Measurements from ENCODE around the gene PLS1.

PLS1 gene

GRCh38 chr3:142732066-142732465, 135.9 kb downstream of the PLS1 start:
- Histone ChIP-seq H3K4me3 (ENCODE audit: low read depth, low read length, poor library complexity, severe bottlenecking) (no peak overlapping the region), H4K20me1 (ENCODE audit: insufficient read depth, low read length) (no peaks in the 10 kb centered on the region), H3K9ac (ENCODE audit: low read length) (no peak overlapping the region), H3F3A (ENCODE audit: insufficient read depth, low read length) (no peaks in the 10 kb centered on the region), H3K27me3 (ENCODE audit: insufficient read depth, low read length) (no peaks in the 10 kb centered on the region), H3K4me1 (ENCODE audit: insufficient read depth, low read length, severe bottlenecking) (no peaks in the 10 kb centered on the region), H3K4me2 (ENCODE audit: low read length) (no peak overlapping the region), H3K9me3 (ENCODE audit: low read length) (no peaks in the 10 kb centered on the region), H3K9me2 (ENCODE audit: low read depth, low read length) (no peaks in the 10 kb centered on the region), H3K79me2 (ENCODE audit: insufficient read depth, low read length) (no peaks in the 10 kb centered on the region), H3K27ac (ENCODE audit: low read depth, low read length, poor library complexity, severe bottlenecking) (no peak overlapping the region), H3K36me3 (ENCODE audit: insufficient read depth, low read length) (no peaks in the 10 kb centered on the region), H2AFZ (ENCODE audit: low read length) (no peak overlapping the region)
- TF ChIP-seq EZH2 (IDR thresholded peaks at IDR 0.05; ENCODE audit: borderline replicate concordance, low read length) (no peak), CTCF (IDR thresholded peaks at IDR 0.05; ENCODE audit: low read length) (no peak)

DNA sequence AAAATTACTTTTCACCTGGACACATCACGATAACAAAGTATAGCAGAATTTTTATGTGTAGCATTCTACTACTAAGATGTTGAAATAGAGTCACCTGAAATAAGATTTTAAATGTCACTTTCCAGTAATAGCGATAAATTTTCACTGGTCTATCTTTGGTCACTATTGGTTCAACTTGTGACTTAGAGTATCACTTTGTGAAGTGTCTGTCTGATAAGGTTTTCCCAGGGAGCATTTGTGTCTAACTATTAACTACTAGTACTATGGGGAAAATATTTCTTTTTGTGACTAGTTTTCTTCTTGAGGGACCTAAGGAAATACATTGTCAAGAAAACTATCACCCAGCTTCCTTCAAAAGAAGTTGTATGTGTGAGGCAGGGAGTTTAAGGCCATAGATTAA, 138.6 kb downstream of the PLS1 start:
- Histone ChIP-seq H3K4me1 (ENCODE audit: insufficient read depth, low read length, severe bottlenecking) (no peaks in the 10 kb centered on the region), H3K27me3 (ENCODE audit: insufficient read depth, low read length) (no peaks in the 10 kb centered on the region; the same call in 1 of the 2 replicates), H3K9me3 (ENCODE audit: low read length) (no peaks in the 10 kb centered on the region), H4K20me1 (ENCODE audit: insufficient read depth, low read length) (no peaks in the 10 kb centered on the region), H3K4me2 (ENCODE audit: low read length) (no peak overlapping the region), H3K79me2 (ENCODE audit: insufficient read depth, low read length) (no peaks in the 10 kb centered on the region), H3K4me3 (ENCODE audit: low read depth, low read length, poor library complexity, severe bottlenecking) (no peak overlapping the region), H3K9ac (ENCODE audit: low read length) (no peak overlapping the region), H3F3A (ENCODE audit: insufficient read depth, low read length) (no peaks in the 10 kb centered on the region), H3K36me3 (ENCODE audit: insufficient read depth, low read length) (no peaks in the 10 kb centered on the region), H3K27ac (ENCODE audit: low read depth, low read length, poor library complexity, severe bottlenecking) (no peak overlapping the region), H3K9me2 (ENCODE audit: low read depth, low read length) (no peaks in the 10 kb centered on the region), H2AFZ (ENCODE audit: low read length) (no peak overlapping the region)
- TF ChIP-seq EZH2 (IDR thresholded peaks at IDR 0.05; ENCODE audit: borderline replicate concordance, low read length) (no peak), CTCF (IDR thresholded peaks at IDR 0.05; ENCODE audit: low read length) (no peak)

- TF ChIP-seq CTCF (IDR thresholded peaks at IDR 0.05; ENCODE audit: low read length) (no peak), EZH2 (IDR thresholded peaks at IDR 0.05; ENCODE audit: borderline replicate concordance, low read length) (no peak)
- Histone ChIP-seq H3K4me1 (ENCODE audit: insufficient read depth, low read length, severe bottlenecking) (no peaks in the 10 kb centered on the region), H3K27ac (ENCODE audit: low read depth, low read length, poor library complexity, severe bottlenecking) (no peak overlapping the region), H3K4me2 (ENCODE audit: low read length) (no peak overlapping the region), H2AFZ (ENCODE audit: low read length) (no peak overlapping the region), H4K20me1 (ENCODE audit: insufficient read depth, low read length) (no peaks in the 10 kb centered on the region), H3F3A (ENCODE audit: insufficient read depth, low read length) (no peaks in the 10 kb centered on the region), H3K4me3 (ENCODE audit: low read depth, low read length, poor library complexity, severe bottlenecking) (no peak overlapping the region), H3K79me2 (ENCODE audit: insufficient read depth, low read length) (no peaks in the 10 kb centered on the region), H3K9me2 (ENCODE audit: low read depth, low read length) (no peaks in the 10 kb centered on the region), H3K27me3 (ENCODE audit: insufficient read depth, low read length) (no peaks in the 10 kb centered on the region; the same call in 1 of the 2 replicates), H3K36me3 (ENCODE audit: insufficient read depth, low read length) (no peaks in the 10 kb centered on the region), H3K9ac (ENCODE audit: low read length) (no peak overlapping the region), H3K9me3 (ENCODE audit: low read length) (no peaks in the 10 kb centered on the region)
Measured at GRCh38 chr3:142735462-142735861, 139.3 kb downstream of the PLS1 start.
